SK-MEL-5 (cell line): ENCODE measurements around the gene ANK2. TPM values are rescaled to one million over a fixed set of nuclear protein-coding genes. Genes with fewer than 3 reads are reported as not detected.

Source experiments
- DNase-seq: peaks from one replicate; pipeline ENCODE4 v3.0.0-alpha.2; 2016; ENCODE audit warnings: low read depth, low spot score
- in situ Hi-C: cut with HindIII; loops from 2 replicates; pipeline ENCODE4 v1.10.0; 2016; ENCODE audit warnings: low sequenced_read_pairs, high pct_unique_total_duplicates, low pct_unique_long_range_greater_than_20kb
- total RNA-seq: library from RNA; depleted of rRNA; stranded (reverse); fragments of >200 nt; shearing (Covaris generic); gene quantifications from 2 replicates; pipeline ENCODE4 v1.2.3, GENCODE V29; 2014

Gene ANK2
- total RNA-seq, 1 experiment from 2014 or later = 91.1 TPM

DNA sequence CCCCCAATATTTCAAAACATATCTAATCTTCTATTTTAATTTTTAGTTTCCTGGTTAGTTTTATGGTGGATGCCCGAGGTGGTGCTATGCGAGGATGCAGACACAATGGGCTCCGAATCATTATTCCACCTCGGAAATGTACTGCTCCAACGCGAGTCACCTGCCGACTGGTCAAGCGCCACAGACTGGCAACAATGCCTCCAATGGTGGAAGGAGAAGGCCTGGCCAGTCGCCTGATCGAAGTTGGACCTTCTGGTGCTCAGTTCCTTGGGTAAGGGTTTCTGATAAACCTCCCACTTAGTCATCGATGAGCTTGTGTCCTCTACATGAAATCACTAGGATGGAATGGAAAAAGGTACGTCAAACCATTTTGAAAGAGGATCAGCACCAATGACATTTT, 280.7 kb downstream of the ANK2 start:
- in situ Hi-C loops = no loop called here
- no peak for DNase-seq

DNA sequence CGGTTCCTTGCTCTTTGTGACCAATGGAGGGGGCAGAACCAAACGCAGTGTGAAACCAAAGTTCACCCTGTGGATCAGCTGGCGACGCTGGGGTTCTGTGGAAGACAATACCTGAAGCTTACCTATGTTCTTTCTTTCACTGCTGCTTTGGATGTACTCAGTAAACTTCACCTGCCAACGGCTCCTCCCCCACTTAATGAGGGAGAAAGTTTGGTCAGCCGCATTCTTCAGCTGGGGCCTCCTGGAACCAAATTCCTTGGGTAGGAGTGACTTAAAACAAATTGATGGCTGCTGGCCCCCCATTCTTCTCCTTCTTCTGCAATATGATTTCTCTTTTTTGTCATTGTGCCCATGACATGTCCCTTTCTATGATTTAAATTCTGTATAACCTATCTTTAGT, 282.4 kb downstream of the ANK2 start:
- in situ Hi-C loops = no loop called here
- DNase-seq = no peak

DNA sequence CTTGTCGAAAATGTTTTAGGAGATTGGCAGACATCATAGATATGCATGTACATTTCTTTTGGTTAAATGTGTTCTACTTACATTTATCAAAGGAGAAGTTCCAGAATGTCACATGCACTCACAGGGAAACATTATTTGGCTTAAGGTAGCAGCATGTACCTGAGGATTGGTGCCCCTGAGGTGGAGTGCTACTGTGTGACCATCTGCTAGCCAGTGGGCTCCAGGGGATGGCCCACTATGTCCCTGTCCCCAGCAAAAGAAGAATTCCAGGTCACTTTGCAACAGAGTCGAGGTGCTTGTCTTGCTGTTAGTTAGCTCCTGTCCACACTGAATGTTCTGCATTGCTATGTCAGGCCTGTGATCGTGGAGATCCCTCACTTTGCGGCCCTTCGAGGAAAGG, 283.2 kb downstream of the ANK2 start:
- in situ Hi-C loops = no loop called here
- no peak for DNase-seq

DNA sequence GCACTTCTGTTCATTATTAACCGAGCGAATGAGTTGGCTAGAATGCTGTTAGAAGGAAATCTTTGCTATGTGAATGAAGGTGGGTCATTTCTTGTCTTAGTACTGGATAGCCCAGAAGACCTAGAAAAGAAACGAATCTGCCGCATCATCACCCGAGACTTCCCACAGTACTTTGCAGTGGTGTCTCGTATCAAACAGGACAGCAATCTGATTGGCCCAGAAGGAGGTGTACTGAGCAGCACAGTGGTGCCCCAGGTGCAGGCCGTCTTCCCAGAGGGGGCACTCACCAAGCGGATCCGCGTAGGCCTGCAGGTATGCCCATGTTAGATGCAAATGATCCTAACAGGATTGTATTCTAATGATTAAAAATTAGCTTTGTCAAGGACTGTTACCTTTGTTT, 286.3 kb downstream of the ANK2 start:
- no peak for DNase-seq
- in situ Hi-C loops = no loop called here

DNA sequence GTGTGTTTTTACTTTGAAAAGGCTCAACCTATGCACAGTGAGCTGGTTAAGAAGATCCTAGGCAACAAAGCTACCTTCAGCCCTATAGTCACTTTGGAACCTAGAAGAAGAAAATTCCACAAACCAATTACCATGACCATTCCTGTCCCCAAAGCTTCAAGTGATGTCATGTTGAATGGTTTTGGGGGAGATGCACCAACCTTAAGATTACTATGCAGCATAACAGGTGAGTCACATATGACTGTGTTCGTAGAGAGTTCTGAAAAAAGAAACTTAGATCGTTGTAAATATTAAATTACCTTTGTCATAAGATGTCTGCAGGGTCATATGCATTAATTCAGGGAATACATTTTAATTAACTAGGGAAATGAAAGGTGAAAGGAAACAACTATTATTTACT, 287.1 kb downstream of the ANK2 start:
- DNase-seq = no peak
- in situ Hi-C loops = no loop called here

DNA sequence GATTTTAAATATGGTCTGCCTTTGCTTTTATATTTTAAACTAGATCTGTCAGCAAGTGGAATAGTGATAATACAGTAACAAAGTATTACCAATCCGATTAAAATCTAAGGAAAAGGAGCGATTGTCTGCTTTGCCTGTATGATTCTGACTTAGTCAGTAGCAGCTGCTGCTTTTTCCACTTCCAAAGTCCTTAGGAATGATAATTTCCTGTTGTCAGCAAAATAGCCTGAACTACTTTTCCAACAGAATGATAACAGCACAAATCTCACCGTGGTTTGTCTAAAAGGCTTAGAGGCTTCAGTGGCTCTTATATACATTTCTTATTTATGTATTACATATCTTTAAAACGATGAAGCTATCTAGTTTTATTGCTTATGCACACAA, 290.0 kb downstream of the ANK2 start:
- no peak for DNase-seq
- in situ Hi-C loops = no loop called here

DNA sequence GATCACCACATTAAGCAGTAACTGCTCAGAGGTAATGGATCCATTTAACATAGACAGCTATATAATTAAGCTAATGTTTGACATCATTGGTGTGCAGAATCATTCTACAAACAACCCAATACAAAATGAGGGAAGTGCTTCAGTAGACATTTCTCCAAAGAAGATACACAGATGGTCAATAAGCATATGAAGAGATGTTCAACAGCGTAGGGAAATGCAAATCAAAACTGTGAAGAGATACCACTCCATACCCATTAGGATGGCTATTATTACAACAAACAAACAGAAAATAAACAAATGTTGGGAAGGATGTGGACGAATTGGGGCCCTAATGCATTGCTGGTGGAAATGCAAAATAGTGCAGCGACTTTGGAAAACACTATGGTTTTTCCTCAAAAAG, 294.6 kb downstream of the ANK2 start:
- DNase-seq = no peak
- in situ Hi-C loops = no loop called here

DNA sequence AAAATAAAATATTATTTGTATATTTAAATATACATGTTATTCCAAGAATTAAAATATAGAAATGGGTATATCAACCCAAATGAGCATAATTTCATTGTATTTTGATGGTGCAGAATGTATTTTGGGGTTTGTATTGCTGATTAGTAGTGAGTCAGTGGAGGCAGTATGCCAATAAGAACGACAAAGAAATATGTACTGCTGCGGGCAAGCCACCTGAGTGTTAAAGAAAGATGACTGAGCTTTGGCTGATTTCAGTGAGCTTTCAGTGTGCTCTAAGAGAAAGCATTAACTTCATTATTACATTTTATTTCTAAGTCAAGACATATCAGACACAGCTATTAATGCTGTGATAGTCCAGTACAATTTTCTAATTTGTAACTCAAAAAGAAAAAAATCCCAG, 297.8 kb downstream of the ANK2 start:
- no peak for DNase-seq
- in situ Hi-C loops = no loop called here

DNA sequence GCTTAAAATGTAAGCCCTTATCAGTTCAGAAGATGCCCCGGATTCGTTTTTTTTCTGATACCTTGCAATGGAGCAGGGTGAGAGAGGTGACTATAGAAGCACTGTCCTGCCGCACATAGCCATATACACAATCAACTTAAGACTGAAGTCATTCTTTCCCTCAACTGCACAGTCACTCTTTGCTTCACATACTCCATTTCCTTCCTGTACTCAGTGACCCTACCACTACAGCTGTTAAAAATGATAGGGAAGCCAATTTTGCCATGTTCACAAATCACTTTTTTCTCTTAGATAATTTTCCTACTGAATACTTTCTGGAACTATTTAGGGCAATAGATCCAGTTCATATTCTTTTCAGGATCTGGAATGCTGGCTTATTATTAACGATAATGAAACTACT, 300.0 kb downstream of the ANK2 start:
- in situ Hi-C loops = no loop called here
- DNase-seq = no peak

DNA sequence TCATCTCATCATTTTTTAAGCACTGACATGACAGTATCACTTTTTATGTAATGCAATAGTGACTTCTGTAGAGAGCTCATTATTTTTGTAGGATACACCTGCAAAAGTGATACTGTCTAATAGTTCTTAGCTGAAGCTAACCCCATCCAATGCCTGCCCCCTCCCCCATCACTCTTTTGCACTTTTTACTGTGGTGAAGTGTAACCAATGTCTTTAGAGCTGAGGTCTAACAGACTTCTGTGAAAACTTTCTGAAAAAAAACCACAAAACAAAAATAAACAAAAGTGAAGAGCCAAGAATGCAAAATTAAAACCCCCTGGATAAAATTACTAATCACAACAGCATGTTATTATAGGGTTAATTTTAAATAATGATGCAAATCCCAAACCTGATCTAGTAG, 301.1 kb downstream of the ANK2 start:
- no peak for DNase-seq
- in situ Hi-C loops = no loop called here

DNA sequence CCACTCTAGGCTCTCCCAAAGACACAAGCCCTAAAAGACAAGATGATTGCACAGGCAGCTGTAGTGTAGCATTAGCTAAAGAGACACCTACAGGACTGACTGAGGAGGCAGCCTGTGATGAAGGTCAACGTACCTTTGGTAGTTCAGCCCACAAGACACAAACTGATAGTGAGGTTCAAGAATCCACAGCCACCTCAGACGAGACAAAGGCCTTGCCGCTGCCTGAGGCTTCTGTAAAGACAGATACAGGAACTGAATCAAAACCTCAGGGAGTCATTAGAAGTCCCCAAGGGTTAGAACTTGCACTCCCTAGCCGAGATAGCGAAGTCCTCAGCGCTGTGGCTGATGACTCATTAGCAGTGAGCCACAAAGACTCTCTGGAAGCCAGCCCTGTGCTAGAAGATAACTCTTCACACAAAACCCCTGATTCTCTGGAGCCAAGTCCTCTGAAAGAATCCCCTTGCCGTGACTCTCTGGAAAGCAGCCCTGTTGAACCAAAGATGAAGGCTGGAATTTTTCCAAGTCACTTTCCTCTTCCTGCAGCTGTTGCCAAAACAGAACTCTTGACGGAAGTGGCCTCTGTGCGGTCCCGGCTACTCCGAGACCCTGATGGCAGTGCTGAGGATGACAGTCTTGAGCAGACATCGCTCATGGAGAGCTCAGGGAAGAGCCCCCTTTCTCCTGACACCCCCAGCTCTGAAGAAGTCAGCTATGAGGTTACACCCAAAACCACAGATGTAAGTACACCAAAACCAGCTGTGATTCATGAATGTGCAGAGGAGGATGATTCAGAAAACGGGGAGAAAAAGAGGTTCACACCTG, 306.3 kb downstream of the ANK2 start:
- peak; percentile 72 for DNase-seq
- in situ Hi-C loops = no loop called here

DNA sequence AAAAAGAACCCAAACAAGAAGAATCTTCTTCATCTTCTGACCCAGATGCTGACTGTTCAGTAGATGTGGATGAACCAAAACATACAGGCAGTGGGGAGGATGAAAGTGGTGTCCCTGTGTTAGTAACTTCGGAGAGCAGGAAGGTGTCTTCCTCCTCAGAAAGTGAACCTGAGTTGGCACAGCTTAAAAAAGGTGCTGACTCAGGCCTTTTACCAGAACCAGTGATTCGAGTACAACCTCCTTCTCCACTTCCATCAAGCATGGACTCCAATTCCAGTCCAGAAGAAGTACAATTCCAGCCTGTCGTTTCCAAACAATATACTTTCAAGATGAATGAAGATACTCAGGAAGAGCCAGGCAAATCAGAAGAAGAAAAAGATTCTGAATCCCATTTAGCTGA, 307.0 kb downstream of the ANK2 start:
- no peak for DNase-seq
- in situ Hi-C loops = no loop called here

DNA sequence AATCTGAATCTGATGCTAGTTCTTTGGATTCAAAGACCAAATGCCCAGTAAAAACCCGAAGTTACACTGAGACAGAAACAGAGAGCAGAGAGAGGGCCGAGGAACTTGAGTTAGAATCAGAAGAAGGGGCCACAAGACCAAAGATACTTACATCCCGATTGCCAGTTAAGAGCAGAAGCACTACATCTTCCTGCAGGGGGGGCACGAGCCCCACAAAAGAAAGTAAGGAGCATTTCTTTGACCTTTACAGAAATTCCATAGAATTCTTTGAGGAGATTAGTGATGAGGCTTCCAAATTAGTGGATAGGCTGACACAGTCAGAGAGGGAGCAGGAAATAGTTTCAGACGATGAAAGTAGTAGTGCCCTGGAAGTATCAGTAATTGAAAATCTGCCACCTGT, 309.3 kb downstream of the ANK2 start:
- peak; percentile 25 for DNase-seq
- in situ Hi-C loops = no loop called here

DNA sequence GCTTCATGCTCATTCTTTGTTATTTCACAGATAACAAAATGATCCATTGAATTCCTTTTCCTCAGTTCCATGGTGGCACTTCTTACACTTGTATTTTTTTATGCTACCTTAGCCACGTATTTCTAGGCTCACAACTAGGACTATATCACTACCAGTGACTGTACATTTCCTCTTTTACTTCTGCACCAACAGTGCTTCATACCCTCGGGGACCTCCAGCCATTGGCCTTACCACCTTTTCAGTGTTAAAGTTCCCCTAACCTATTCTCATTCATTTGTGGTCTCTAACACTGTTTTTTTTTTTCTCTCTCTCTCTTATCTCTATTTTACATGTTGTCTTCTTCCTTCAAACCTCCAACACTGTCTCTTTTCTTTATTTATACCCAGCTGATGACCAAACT, 315.9 kb downstream of the ANK2 start:
- DNase-seq = no peak
- in situ Hi-C loops = no loop called here

DNA sequence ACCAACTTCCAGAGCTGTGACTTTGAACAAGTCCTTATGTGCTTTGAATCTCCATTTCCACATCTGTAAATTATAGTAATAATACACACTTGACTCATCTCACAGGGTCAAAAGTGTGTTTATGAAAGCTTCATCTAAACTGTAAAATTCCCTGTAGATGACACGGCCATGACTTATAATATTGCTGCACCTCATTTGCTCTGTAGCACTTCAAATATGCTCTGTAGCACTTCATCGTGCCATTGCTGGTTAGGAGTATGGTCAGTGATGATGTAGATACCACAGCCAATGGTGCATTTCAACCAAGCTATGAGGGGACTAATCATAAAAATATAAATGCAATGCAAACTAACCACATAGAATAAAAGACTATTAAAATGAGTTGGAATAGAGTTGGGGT, 318.6 kb downstream of the ANK2 start:
- no peak for DNase-seq

DNA sequence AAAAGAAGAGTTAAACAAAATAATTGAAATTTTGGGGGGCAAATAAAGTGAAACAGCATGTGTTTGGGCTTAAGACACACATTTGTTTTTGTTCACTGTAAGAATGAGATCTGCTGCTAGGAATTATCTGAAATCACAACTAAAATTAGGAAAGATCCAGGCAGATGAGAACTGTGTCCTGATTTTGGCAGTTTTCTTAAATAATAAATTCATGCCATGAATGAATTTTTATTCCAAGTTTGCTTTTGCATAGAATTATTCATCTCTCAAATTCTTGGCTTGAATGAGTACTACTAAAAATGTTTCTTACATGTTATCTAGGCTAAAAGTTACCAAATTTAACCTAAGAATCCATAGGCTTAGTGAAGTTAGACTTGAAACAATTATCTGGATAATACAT, 321.7 kb downstream of the ANK2 start:
- DNase-seq = no peak
- in situ Hi-C loops = no loop called here

More for the DNA sequence above, 318.6 kb downstream of the ANK2 start:
- in situ Hi-C loops = no loop called here

DNA sequence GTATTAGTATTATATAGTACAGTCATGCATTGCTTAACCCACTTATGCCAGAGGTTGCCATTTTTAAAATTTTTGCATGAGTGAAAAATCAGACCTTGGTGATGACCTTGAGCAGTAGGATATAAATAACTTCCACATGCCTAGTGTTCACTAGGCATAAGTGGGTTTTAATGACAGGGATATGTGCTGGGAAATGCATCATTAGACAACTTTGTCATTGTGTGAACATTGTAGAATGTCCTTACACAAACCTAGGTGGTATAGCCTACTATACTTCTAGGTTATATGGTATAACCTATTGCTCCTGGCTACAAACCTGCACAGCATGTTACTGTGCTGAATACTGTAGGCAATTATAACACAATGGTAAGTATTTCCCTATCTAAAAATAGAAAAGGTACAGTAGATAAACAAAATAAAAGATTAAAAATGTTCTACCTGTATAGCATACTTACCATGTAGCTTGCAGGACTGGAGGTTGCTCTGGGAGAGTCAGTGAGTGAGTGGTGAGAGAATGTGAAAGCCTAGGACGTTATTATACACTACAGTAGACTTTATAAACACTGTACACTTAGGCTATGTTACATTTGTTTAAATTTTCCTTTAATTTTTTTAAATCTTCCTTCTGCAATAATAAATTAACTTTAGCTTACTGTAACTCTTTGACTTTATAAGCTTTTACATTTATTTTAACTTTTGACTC, 326.7 kb downstream of the ANK2 start:
- in situ Hi-C loops = no loop called here

DNA sequence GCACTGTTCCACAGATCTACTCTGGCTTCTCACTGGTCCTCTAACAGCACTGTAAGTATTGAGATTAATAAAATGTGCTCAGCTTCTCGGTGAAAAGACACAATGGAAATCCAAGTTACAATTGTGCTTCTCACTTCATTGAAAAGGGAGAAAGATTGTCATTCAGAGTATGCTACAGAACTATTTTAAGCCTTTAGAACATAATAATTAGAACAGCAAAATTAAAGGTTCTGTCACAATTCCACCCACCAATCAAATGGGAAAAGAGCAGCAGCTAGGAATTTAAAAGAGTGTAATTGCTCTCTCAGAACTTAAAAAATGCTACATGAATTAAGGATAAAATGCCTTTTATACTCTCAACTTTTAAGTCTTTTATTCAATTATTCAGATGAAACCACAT, 329.4 kb downstream of the ANK2 start:
- in situ Hi-C loops = no loop called here
- no peak for DNase-seq

More for the DNA sequence above, 326.7 kb downstream of the ANK2 start:
- no peak for DNase-seq

DNA sequence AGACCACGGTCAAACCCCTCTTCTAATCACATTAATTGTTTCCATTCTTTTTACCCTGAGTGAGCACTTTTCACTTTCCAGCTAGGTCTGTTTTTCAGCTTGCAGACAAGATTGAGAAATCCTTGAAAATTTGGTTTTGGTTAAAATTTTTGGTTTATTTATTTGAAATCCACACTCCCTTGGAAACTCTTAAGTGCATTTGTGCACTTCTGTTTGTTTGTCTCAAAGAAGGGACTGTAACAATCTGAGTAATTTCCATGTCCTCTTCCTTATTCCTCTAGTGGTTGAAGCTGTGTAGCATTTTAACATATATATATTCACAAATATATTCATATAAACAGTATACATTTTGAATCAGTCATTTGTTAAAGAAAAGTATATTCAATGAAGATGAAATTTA, 333.3 kb downstream of the ANK2 start:
- in situ Hi-C loops = no loop called here
- DNase-seq = no peak
